Epithelial cell of proximal tubule (primary cell): ENCODE results near the gene PCDHGA1. TPM values are rescaled to one million over a fixed set of nuclear protein-coding genes. Genes with fewer than 3 reads are reported as not detected.

Experiments used
- DNase-seq: peaks from one replicate; pipeline ENCODE4 v3.0.0-alpha.2; 2011; ENCODE audit warnings: low read depth
- H3K4me3 ChIP-seq: 2 replicates; pipeline ENCODE4 v1.5.1; 2011; ENCODE audit warnings: low read depth, mild to moderate bottlenecking, low read length
- CTCF ChIP-seq: conservative IDR thresholded peaks from 2 replicates; pipeline ENCODE4 v1.5.1; 2012; ENCODE audit warnings: low read depth, mild to moderate bottlenecking, low read length
- total RNA-seq: library from RNA; depleted of rRNA; stranded (reverse); fragments of >200 nt; gene quantifications from 2 replicates; pipeline ENCODE4 v1.2.3, GENCODE V29; 2015

Gene PCDHGA1
- total RNA-seq, 1 donor from 2014 or later: 0.75 TPM

- no peak for DNase-seq
- TF ChIP-seq CTCF: no peak
- H3K4me3 ChIP-seq: no peak overlapping the region
These were observed 195.3 kb downstream of the PCDHGA1 start for GRCh38 chr5:141525653-141526052.

GRCh38 chr5:141527426-141527825 is 197.1 kb downstream of the PCDHGA1 start:
- no peak overlapping the region for H3K4me3 ChIP-seq
- no peak for TF ChIP-seq CTCF
- no peak for DNase-seq

GRCh38 chr5:141528291-141528984 is 198.1 kb downstream of the PCDHGA1 start:
- no peak overlapping the region for H3K4me3 ChIP-seq
- DNase-seq: no peak
- TF ChIP-seq CTCF: no peak

- TF ChIP-seq CTCF: no peak
- no peak for DNase-seq
- no peak overlapping the region for H3K4me3 ChIP-seq
These were observed 198.7 kb downstream of the PCDHGA1 start for GRCh38 chr5:141529002-141529401.

GRCh38 chr5:141529873-141530272 is 199.6 kb downstream of the PCDHGA1 start:
- no peak for TF ChIP-seq CTCF
- DNase-seq: no peak
- no peak overlapping the region for H3K4me3 ChIP-seq

GRCh38 chr5:141532726-141533125 is 202.4 kb downstream of the PCDHGA1 start:
- DNase-seq: no peak
- TF ChIP-seq CTCF: no peak
- no peak overlapping the region for H3K4me3 ChIP-seq

- no peak overlapping the region for H3K4me3 ChIP-seq
- no peak for DNase-seq
- no peak for TF ChIP-seq CTCF
These were observed 203.6 kb downstream of the PCDHGA1 start for GRCh38 chr5:141533897-141534296.
